CD4-positive, alpha-beta memory T cell (primary cell): ENCODE measurements around the gene TGIF2. TPM values are rescaled to one million over a fixed set of nuclear protein-coding genes. Genes with fewer than 3 reads are reported as not detected.

Experiments
- CTCF ChIA-PET: fragments of 350-600 bp; sonication (Branson Sonifier 250); formaldehyde crosslinking; loops from one replicate; lab custom pipeline; 2021; ENCODE audit warnings: inconsistent platforms; ENCODE audit not compliant: partially characterized antibody; lab: Charles Lee
- POLR2A ChIA-PET: fragments of 350-600 bp; sonication (Branson Sonifier 250); formaldehyde crosslinking; loops from one replicate; lab custom pipeline; 2021; ENCODE audit not compliant: partially characterized antibody; lab: Charles Lee
- DNase-seq, 5 donors: peaks; one replicate each; pipeline versions ENCODE4 v3.0.0 to v3.0.0-alpha.2; 2020 to 2022; ENCODE audit warnings: mixed read lengths in 1 of 5
- H3K27ac ChIP-seq: one replicate; pipeline ENCODE4 v1.7.0; 2013; ENCODE audit warnings: low read depth, low read length
- H3K27me3 ChIP-seq: 2 replicates; pipeline ENCODE4 v1.7.0; 2013; ENCODE audit warnings: mild to moderate bottlenecking, low read length, moderate library complexity; ENCODE audit not compliant: insufficient read depth
- H3K36me3 ChIP-seq: 2 replicates; pipeline ENCODE4 v1.7.0; 2013; ENCODE audit warnings: mild to moderate bottlenecking, low read length, moderate library complexity; ENCODE audit not compliant: insufficient read depth
- H3K4me1 ChIP-seq: 2 replicates; pipeline ENCODE4 v1.7.0; 2013; ENCODE audit warnings: mild to moderate bottlenecking, low read length, moderate library complexity; ENCODE audit not compliant: insufficient read depth
- H3K4me3 ChIP-seq, 2 donors: one replicate each; pipeline ENCODE4 v1.7.0; 2013; ENCODE audit warnings: low read length in 2 of 2, mild to moderate bottlenecking in 1 of 2
- H3K9me3 ChIP-seq, 2 donors: one replicate each; pipeline ENCODE4 v1.7.0; 2013; ENCODE audit warnings: low read length in 2 of 2, control low read depth in 1 of 2; ENCODE audit not compliant: control insufficient read depth in 1 of 2
- H3K27ac Mint-ChIP-seq, 7 donors: one replicate each; pipeline ENCODE4 v1.8.0; 2020 to 2021; ENCODE audit warnings: mixed read lengths in 7 of 7, mild to moderate bottlenecking in 6 of 7, inconsistent platforms in 3 of 7, moderate library complexity in 3 of 7
- H3K27me3 Mint-ChIP-seq, 2 donors: one replicate each; pipeline ENCODE4 v1.8.0; 2020 to 2021; ENCODE audit warnings: mixed read lengths in 2 of 2
- H3K36me3 Mint-ChIP-seq, 2 donors: one replicate each; pipeline ENCODE4 v1.8.0; 2020 to 2021; ENCODE audit warnings: mixed read lengths in 2 of 2, inconsistent platforms in 1 of 2, mild to moderate bottlenecking in 1 of 2
- H3K4me1 Mint-ChIP-seq, 4 donors: one replicate each; pipeline ENCODE4 v1.8.0; 2020 to 2021; ENCODE audit warnings: mixed read lengths in 4 of 4, mild to moderate bottlenecking in 1 of 4
- H3K4me3 Mint-ChIP-seq, 8 donors: one replicate each; pipeline ENCODE4 v1.8.0; 2020 to 2021; ENCODE audit warnings: mixed read lengths in 8 of 8, mild to moderate bottlenecking in 7 of 8, moderate library complexity in 6 of 8, inconsistent platforms in 3 of 8
- H3K9me3 Mint-ChIP-seq, 8 donors: one replicate each; pipeline ENCODE4 v1.8.0; 2020 to 2021; ENCODE audit warnings: mixed read lengths in 8 of 8, mild to moderate bottlenecking in 5 of 8, inconsistent platforms in 3 of 8, moderate library complexity in 1 of 8
- intact Hi-C: fragments of 100-400 bp; cut with micrococcal nuclease; formaldehyde crosslinking; loops from one replicate; pipeline ENCODE4 v1.15.1; 2023
- polyA plus RNA-seq, 2 donors: library from polyadenylated mRNA; unstranded; fragments of 300-500 nt; fragmentation: Illumina TruSeq; gene quantifications; one replicate each; pipeline ENCODE4 v1.2.3, GENCODE V29; 2021
- total RNA-seq, 2 experiments: library from RNA; stranded (reverse); gene quantifications; one replicate each; pipeline ENCODE4 v1.2.3, GENCODE V29; 2021

Gene TGIF2
- total and polyA plus RNA-seq, 4 experiments from 2014 or later = 19.2 to 35.0 (median 28.2) TPM

- Mint-ChIP-seq H3K36me3 (no peaks in the 10 kb centered on the region), H3K4me1 (peaks cover 0 to 1% (median 0%) of the 10 kb centered on the region in 4 donors), H3K27me3 (no peaks in the 10 kb centered on the region), H3K4me3 (no peak overlapping the region), H3K27ac (peak overlapping the region in 1 of 7 donors; percentile 85), H3K9me3 (no peaks in the 10 kb centered on the region)
- intact Hi-C loops = no loop called here
- Histone ChIP-seq H3K9me3 (no peaks in the 10 kb centered on the region), H3K4me3 (no peak overlapping the region), H3K4me1 (no peaks in the 10 kb centered on the region), H3K27ac (no peak overlapping the region), H3K27me3 (no peaks in the 10 kb centered on the region), H3K36me3 (no peaks in the 10 kb centered on the region)
- ChIA-PET CTCF (interaction anchor here (1.6 kb wide), 1 partner anchor 46 kb away, joined by 5 read pairs; no protein-coding TSS in a partner anchor), POLR2A (no interaction called here)
- no peak for DNase-seq
These were observed 24.4 kb upstream of the TGIF2 start for GRCh38 chr20:36548704-36549627.

GRCh38 chr20:36549628-36549941 lies 23.8 kb upstream of the TGIF2 start:
- Mint-ChIP-seq H3K27ac (no peak overlapping the region), H3K36me3 (no peaks in the 10 kb centered on the region), H3K27me3 (no peaks in the 10 kb centered on the region), H3K4me3 (no peak overlapping the region), H3K9me3 (no peaks in the 10 kb centered on the region), H3K4me1 (peaks cover 0 to 1% (median 0%) of the 10 kb centered on the region in 4 donors)
- CTCF ChIA-PET = interaction anchor here (1.6 kb wide), 1 partner anchor 45 kb away, joined by 5 read pairs; no protein-coding TSS in a partner anchor
- H3K4me1 ChIP-seq = no peaks in the 10 kb centered on the region
- no peaks in the 10 kb centered on the region for H3K36me3 ChIP-seq
- H3K27ac ChIP-seq = no peak overlapping the region
- H3K9me3 ChIP-seq = no peaks in the 10 kb centered on the region
- POLR2A ChIA-PET = no interaction called here
- H3K27me3 ChIP-seq = no peaks in the 10 kb centered on the region
- no peak for DNase-seq
- intact Hi-C loops = no loop called here
- H3K4me3 ChIP-seq = no peak overlapping the region

GRCh38 chr20:36549942-36550789 lies 23.2 kb upstream of the TGIF2 start:
- Histone ChIP-seq H3K36me3 (no peaks in the 10 kb centered on the region), H3K4me1 (no peaks in the 10 kb centered on the region), H3K27me3 (no peaks in the 10 kb centered on the region), H3K9me3 (no peaks in the 10 kb centered on the region), H3K27ac (no peak overlapping the region), H3K4me3 (no peak overlapping the region)
- ChIA-PET CTCF (interaction anchor here (1.6 kb wide), 1 partner anchor 44 kb away, joined by 5 read pairs; no protein-coding TSS in a partner anchor), POLR2A (no interaction called here)
- intact Hi-C loops = no loop called here
- Mint-ChIP-seq H3K27me3 (no peaks in the 10 kb centered on the region), H3K27ac (no peak overlapping the region), H3K4me1 (peaks cover 0 to 1% (median 0%) of the 10 kb centered on the region in 4 donors), H3K4me3 (no peak overlapping the region), H3K9me3 (no peaks in the 10 kb centered on the region), H3K36me3 (no peaks in the 10 kb centered on the region)
- no peak for DNase-seq

- Histone ChIP-seq H3K27me3 (no peaks in the 10 kb centered on the region), H3K4me1 (no peaks in the 10 kb centered on the region), H3K27ac (no peak overlapping the region), H3K9me3 (no peaks in the 10 kb centered on the region), H3K36me3 (no peaks in the 10 kb centered on the region), H3K4me3 (no peak overlapping the region)
- Mint-ChIP-seq H3K4me3 (no peak overlapping the region), H3K4me1 (peaks cover 0 to 7% (median under 1%) of the 10 kb centered on the region in 4 donors), H3K27me3 (no peaks in the 10 kb centered on the region), H3K27ac (no peak overlapping the region), H3K36me3 (no peaks in the 10 kb centered on the region), H3K9me3 (no peaks in the 10 kb centered on the region)
- ChIA-PET POLR2A (no interaction called here), CTCF (interaction anchor here (0.8 kb wide), 1 partner anchor 44 kb away, joined by 3 read pairs; no protein-coding TSS in a partner anchor)
- intact Hi-C loops = no loop called here
- no peak for DNase-seq
These were observed 22.6 kb upstream of the TGIF2 start for GRCh38 chr20:36550790-36551299.

- H3K9me3 ChIP-seq = no peaks in the 10 kb centered on the region
- H3K4me3 ChIP-seq = no peak overlapping the region
- POLR2A ChIA-PET = no interaction called here
- peak overlapping the region in 1 of 8 donors; percentile 15 for H3K4me3 Mint-ChIP-seq
- no peaks in the 10 kb centered on the region for H3K36me3 ChIP-seq
- DNase-seq = no peak
- CTCF ChIA-PET = no interaction called here
- H3K4me1 Mint-ChIP-seq = peaks cover 5 to 16% (median 7%) of the 10 kb centered on the region in 4 donors
- no peaks in the 10 kb centered on the region for H3K9me3 Mint-ChIP-seq
- intact Hi-C loops = no loop called here
- H3K27me3 ChIP-seq = no peaks in the 10 kb centered on the region
- no peaks in the 10 kb centered on the region for H3K36me3 Mint-ChIP-seq
- no peak overlapping the region for H3K27ac ChIP-seq
- peaks cover 8% of the 10 kb centered on the region for H3K4me1 ChIP-seq
- H3K27ac Mint-ChIP-seq = peak overlapping the region in 1 of 7 donors; percentile 0
- H3K27me3 Mint-ChIP-seq = no peaks in the 10 kb centered on the region
These were observed 18.1 kb upstream of the TGIF2 start for GRCh38 chr20:36555248-36555647.

GRCh38 chr20:36562724-36563123 lies 10.7 kb upstream of the TGIF2 start:
- no peaks in the 10 kb centered on the region for H3K36me3 Mint-ChIP-seq
- ChIA-PET CTCF (interaction anchor here (1.2 to 1.3 kb wide), 2 partner anchors 52 to 193 kb away, joined by 4 read pairs; no protein-coding TSS in a partner anchor), POLR2A (interaction anchor here (1.8 kb wide), 1 partner anchor 11 kb away, joined by 8 read pairs; the partner anchor contains the start of gene TGIF2)
- Histone ChIP-seq H3K9me3 (peaks cover 0 to 4% of the 10 kb centered on the region in 2 donors), H3K4me3 (no peak overlapping the region), H3K36me3 (no peaks in the 10 kb centered on the region), H3K4me1 (no peaks in the 10 kb centered on the region), H3K27ac (no peak overlapping the region), H3K27me3 (no peaks in the 10 kb centered on the region)
- no peak overlapping the region for H3K4me3 Mint-ChIP-seq
- peaks cover 0 to 6% (median 2%) of the 10 kb centered on the region in 8 donors for H3K9me3 Mint-ChIP-seq
- no peak for DNase-seq
- H3K4me1 Mint-ChIP-seq = peaks cover 2 to 8% (median 5%) of the 10 kb centered on the region in 4 donors
- intact Hi-C loops = no loop called here
- H3K27ac Mint-ChIP-seq = peak overlapping the region in 1 of 7 donors; percentile 3
- H3K27me3 Mint-ChIP-seq = no peaks in the 10 kb centered on the region
